ENCODE data around the gene PMM2. TPM values are rescaled to one million over a fixed set of nuclear protein-coding genes. Genes with fewer than 3 reads are reported as not detected.

The PMM2 gene
- total RNA-seq, 1 experiment from 2014 or later = 53.3 TPM

DNA sequence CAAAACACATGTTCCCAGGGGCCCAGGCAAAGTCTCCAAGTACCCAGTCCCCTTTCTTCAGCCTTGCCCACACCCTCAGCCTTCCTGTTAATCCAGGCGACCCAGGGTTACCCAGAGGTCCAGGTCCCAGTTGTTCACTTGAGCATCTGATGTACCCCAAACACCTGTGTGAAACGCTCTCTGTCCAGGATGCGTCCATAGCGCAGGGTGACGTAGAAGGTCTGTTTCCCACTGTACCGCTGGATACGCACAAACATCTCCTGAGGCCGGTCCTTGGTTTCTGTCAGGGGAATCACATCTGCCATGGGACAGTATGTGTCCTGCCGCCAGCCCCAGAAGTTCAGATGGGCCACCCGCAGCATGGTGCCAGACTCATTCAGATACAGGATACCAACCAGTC lies 1.8 kb upstream of the PMM2 start (continued):
- TF ChIP-seq, protein P1, sequence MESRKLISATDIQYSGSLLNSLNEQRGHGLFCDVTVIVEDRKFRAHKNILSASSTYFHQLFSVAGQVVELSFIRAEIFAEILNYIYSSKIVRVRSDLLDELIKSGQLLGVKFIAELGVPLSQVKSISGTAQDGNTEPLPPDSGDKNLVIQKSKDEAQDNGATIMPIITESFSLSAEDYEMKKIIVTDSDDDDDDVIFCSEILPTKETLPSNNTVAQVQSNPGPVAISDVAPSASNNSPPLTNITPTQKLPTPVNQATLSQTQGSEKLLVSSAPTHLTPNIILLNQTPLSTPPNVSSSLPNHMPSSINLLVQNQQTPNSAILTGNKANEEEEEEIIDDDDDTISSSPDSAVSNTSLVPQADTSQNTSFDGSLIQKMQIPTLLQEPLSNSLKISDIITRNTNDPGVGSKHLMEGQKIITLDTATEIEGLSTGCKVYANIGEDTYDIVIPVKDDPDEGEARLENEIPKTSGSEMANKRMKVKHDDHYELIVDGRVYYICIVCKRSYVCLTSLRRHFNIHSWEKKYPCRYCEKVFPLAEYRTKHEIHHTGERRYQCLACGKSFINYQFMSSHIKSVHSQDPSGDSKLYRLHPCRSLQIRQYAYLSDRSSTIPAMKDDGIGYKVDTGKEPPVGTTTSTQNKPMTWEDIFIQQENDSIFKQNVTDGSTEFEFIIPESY (IDR thresholded peaks at IDR 0.05; ENCODE audit: extremely low read depth, insufficient replicate concordance, low read length) = no peak
- TF ChIP-seq SIN3A (IDR thresholded peaks at IDR 0.05; ENCODE audit: low read depth) = no peak
- TF ChIP-seq ELF1 (IDR thresholded peaks at IDR 0.05; ENCODE audit: borderline replicate concordance, low read depth) = no peak
- no peak for TF ChIP-seq ZFX (IDR thresholded peaks at IDR 0.05)

DNA sequence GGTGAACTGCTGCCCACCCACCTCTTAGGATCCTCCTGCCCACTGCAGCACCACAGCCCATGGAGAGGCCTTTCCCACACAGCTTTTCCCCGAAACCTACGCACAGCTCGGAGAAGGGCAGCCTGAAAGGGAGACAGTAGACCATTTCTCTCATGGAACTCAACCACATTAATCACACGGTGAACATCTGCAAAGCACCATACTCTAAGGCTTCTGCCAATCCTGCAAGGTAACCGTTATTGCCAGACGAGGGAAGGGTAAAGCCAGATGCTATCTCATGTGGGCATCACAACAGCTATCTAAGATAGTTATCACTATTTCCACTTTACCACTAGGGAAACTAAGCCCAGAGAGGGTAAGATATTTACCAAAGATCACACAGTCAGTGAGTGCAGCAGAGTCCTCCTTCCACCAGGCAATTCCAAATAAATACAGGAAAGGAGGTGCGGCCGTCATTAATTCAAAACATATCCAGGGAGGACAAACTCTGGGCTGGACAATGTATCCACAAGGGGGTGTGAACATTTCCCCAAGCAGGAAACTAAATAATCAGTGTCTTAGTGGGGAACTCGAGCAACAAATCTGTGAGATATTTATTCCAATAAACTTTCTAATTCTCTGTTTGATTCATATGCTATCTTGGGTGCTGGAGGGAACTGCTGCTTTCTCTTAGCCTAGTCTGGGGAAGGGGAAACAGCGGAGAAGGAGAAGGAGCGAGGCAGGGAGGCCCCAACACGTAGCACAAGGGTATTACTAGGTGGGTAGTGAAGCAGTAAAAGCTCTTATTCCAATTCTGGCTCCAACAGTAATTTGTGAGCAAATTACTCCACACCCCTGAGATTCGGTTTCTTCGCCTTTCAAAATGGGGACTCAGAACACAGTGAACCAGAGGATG lies 923 bp upstream of the PMM2 start:
- ATAC-seq (peak; percentile 8), DNase-seq (ENCODE audit: low read depth, low spot score) (no peak)
- H4K20me1 ChIP-seq (ENCODE audit: insufficient read depth) = peaks cover 4% of the 10 kb centered on the region; the same call in 1 of the 2 replicates
- no peaks in the 10 kb centered on the region for H3K27me3 ChIP-seq (ENCODE audit: insufficient read depth, low read length)
- no peak overlapping the region for H2AFZ ChIP-seq (ENCODE audit: low read depth, low read length, poor library complexity, severe bottlenecking)
- no peaks in the 10 kb centered on the region for H3K9me3 ChIP-seq (ENCODE audit: control insufficient read depth in 1 of 2, insufficient read depth in 1 of 2, low read depth in 1 of 2, low read length in 2 of 2)
- TF ChIP-seq CBX3 (IDR thresholded peaks at IDR 0.05; ENCODE audit: low read depth) (no peak), POLR2AphosphoS5 (IDR thresholded peaks at IDR 0.05; ENCODE audit: low read depth, low read length) (no peak), ELF1 (IDR thresholded peaks at IDR 0.05; ENCODE audit: borderline replicate concordance, low read depth) (no peak), ZNF274 (IDR thresholded peaks at IDR 0.05; ENCODE audit: low read depth, low read length) (no peak), RAD21 (IDR thresholded peaks at IDR 0.05; ENCODE audit: low read depth) (no peak), SRF (IDR thresholded peaks at IDR 0.05; ENCODE audit: low read depth) (no peak), TCF7L2 (IDR thresholded peaks at IDR 0.05; ENCODE audit: borderline replicate concordance, extremely low read depth, insufficient read depth, insufficient read length) (no peak)
- TF ChIP-seq, protein P1 (IDR thresholded peaks at IDR 0.05; ENCODE audit: extremely low read depth, insufficient replicate concordance, low read length) = no peak
- TF ChIP-seq, protein P2, sequence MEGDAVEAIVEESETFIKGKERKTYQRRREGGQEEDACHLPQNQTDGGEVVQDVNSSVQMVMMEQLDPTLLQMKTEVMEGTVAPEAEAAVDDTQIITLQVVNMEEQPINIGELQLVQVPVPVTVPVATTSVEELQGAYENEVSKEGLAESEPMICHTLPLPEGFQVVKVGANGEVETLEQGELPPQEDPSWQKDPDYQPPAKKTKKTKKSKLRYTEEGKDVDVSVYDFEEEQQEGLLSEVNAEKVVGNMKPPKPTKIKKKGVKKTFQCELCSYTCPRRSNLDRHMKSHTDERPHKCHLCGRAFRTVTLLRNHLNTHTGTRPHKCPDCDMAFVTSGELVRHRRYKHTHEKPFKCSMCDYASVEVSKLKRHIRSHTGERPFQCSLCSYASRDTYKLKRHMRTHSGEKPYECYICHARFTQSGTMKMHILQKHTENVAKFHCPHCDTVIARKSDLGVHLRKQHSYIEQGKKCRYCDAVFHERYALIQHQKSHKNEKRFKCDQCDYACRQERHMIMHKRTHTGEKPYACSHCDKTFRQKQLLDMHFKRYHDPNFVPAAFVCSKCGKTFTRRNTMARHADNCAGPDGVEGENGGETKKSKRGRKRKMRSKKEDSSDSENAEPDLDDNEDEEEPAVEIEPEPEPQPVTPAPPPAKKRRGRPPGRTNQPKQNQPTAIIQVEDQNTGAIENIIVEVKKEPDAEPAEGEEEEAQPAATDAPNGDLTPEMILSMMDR (IDR thresholded peaks at IDR 0.05 in 2 of 3, conservative IDR thresholded peaks at IDR 0.05 in 1 of 3; ENCODE audit: borderline replicate concordance in 1 of 3, insufficient read depth in 1 of 3, low read depth in 2 of 3, low read length in 2 of 3) = no peak
- TF ChIP-seq, protein P3, sequence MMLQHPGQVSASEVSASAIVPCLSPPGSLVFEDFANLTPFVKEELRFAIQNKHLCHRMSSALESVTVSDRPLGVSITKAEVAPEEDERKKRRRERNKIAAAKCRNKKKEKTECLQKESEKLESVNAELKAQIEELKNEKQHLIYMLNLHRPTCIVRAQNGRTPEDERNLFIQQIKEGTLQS (IDR thresholded peaks at IDR 0.05) = no peak
- intact Hi-C loops (cut with micrococcal nuclease) = no loop called here
- ChIA-PET POLR2A (no interaction called here), RAD21 (ENCODE audit: low non-redundant PET in 1 of 2, low total read pairs in 2 of 2, uncharacterized antibody in 2 of 2, unreplicated experiment in 2 of 2) (no interaction called here), CTCF (no interaction called here)
- TSS peak; percentile 87 for BruUV-seq (replicated peaks)
- H3K36me3 ChIP-seq (ENCODE audit: control insufficient read depth in 1 of 2, insufficient read depth in 2 of 2, low read length in 2 of 2) = peaks cover 9 to 13% of the 10 kb centered on the region in 2 experiments
- peak overlapping the region; percentile 40 for H3K27ac ChIP-seq (ENCODE audit: low read depth, low read length)
- H3K4me2 ChIP-seq (ENCODE audit: low read length) = peak overlapping the region; percentile 80
- H3K79me2 ChIP-seq (ENCODE audit: insufficient read depth, low read length) = peaks cover 67% of the 10 kb centered on the region
- H3K9me2 ChIP-seq (ENCODE audit: insufficient read depth) = no peaks in the 10 kb centered on the region
- peaks cover 12 to 24% of the 10 kb centered on the region in 2 experiments for H3K4me1 ChIP-seq (ENCODE audit: control insufficient read depth in 1 of 2, insufficient read depth in 2 of 2, low read length in 2 of 2)
- peak overlapping the region; percentile 87 to 97 for H3K4me3 ChIP-seq (replicated peaks in 1 of 2; ENCODE audit: low read depth in 1 of 2, low read length in 2 of 2)
- peak overlapping the region; percentile 91 for H3K9ac ChIP-seq (ENCODE audit: low read length)

Measured in HCT116 (cell line).